IPS-18c (cell line): ENCODE results near the gene TLR10.
"Not testable (repeated sequence)": the region's sequence is repeated elsewhere in the genome, so short reads cannot be mapped to it uniquely, and the experiment has no call there.

Experiments used
- H3K4me3 ChIP-seq: 2 replicates; pipeline ENCODE4 v1.7.0; 2013; ENCODE audit warnings: low read depth, mild to moderate bottlenecking, low read length, moderate library complexity; ENCODE audit not compliant: insufficient read depth
- H3K9me3 ChIP-seq: one replicate; pipeline ENCODE4 v1.6.1; 2013; ENCODE audit warnings: mild to moderate bottlenecking, low read length, moderate library complexity; ENCODE audit not compliant: control insufficient read depth, insufficient read depth

TLR10 gene

GRCh38 chr4:38779790-38780189 is 3.0 kb downstream of the TLR10 start:
- no peak overlapping the region for H3K4me3 ChIP-seq

GRCh38 chr4:38777925-38778324 is 4.9 kb downstream of the TLR10 start:
- H3K9me3 ChIP-seq, H3K4me3 ChIP-seq: not testable (repeated sequence)

More at GRCh38 chr4:38779790-38780189, 3.0 kb downstream of the TLR10 start:
- H3K9me3 ChIP-seq = no peaks in the 10 kb centered on the region

GRCh38 chr4:38775326-38775725 is 7.5 kb downstream of the TLR10 start:
- Histone ChIP-seq H3K4me3 (no peak overlapping the region), H3K9me3 (no peaks in the 10 kb centered on the region)

GRCh38 chr4:38774181-38774955 is 8.4 kb downstream of the TLR10 start:
- no peaks in the 10 kb centered on the region for H3K9me3 ChIP-seq
- H3K4me3 ChIP-seq = no peak overlapping the region

- not testable (repeated sequence) for H3K9me3 ChIP-seq
These were observed 12.5 kb downstream of the TLR10 start for GRCh38 chr4:38770281-38770680.

GRCh38 chr4:38769857-38770256 is 12.9 kb downstream of the TLR10 start:
- Histone ChIP-seq H3K9me3 (no peaks in the 10 kb centered on the region), H3K4me3 (no peak overlapping the region)

More at GRCh38 chr4:38770281-38770680, 12.5 kb downstream of the TLR10 start:
- not testable (repeated sequence) for H3K4me3 ChIP-seq

GRCh38 chr4:38769441-38769840 is 13.3 kb downstream of the TLR10 start:
- H3K4me3 ChIP-seq = no peak overlapping the region
- no peaks in the 10 kb centered on the region for H3K9me3 ChIP-seq

GRCh38 chr4:38768968-38769394 is 13.8 kb downstream of the TLR10 start:
- no peak overlapping the region for H3K4me3 ChIP-seq
- no peaks in the 10 kb centered on the region for H3K9me3 ChIP-seq

- not testable (repeated sequence) for H3K4me3 ChIP-seq, H3K9me3 ChIP-seq
These were observed 15.8 kb downstream of the TLR10 start for GRCh38 chr4:38766940-38767339.

- no peaks in the 10 kb centered on the region for H3K9me3 ChIP-seq
- H3K4me3 ChIP-seq = no peak overlapping the region
These were observed 17.4 kb downstream of the TLR10 start for GRCh38 chr4:38765382-38765781.

GRCh38 chr4:38764277-38764676 is 18.5 kb downstream of the TLR10 start:
- Histone ChIP-seq H3K4me3 (no peak overlapping the region), H3K9me3 (no peaks in the 10 kb centered on the region)

- peaks cover 2% of the 10 kb centered on the region for H3K9me3 ChIP-seq
- no peak overlapping the region for H3K4me3 ChIP-seq
These were observed 20.2 kb downstream of the TLR10 start for GRCh38 chr4:38762560-38762959.

GRCh38 chr4:38759790-38760122 is 23.0 kb downstream of the TLR10 start:
- Histone ChIP-seq H3K9me3 (peaks cover 2% of the 10 kb centered on the region), H3K4me3 (no peak overlapping the region)

- Histone ChIP-seq H3K4me3 (no peak overlapping the region), H3K9me3 (peaks cover 2% of the 10 kb centered on the region)
These were observed 23.5 kb downstream of the TLR10 start for GRCh38 chr4:38759113-38759789.

- Histone ChIP-seq H3K4me3 (no peak overlapping the region), H3K9me3 (peaks cover 2% of the 10 kb centered on the region)
These were observed 24.7 kb downstream of the TLR10 start for GRCh38 chr4:38757945-38758600.

GRCh38 chr4:38752941-38753806 is 29.6 kb downstream of the TLR10 start:
- no peaks in the 10 kb centered on the region for H3K9me3 ChIP-seq
- no peak overlapping the region for H3K4me3 ChIP-seq

- H3K9me3 ChIP-seq = no peaks in the 10 kb centered on the region
- H3K4me3 ChIP-seq = no peak overlapping the region
These were observed 30.3 kb downstream of the TLR10 start for GRCh38 chr4:38752372-38752940.
